ENCODE data around the gene SAMD10.

The SAMD10 gene

GRCh38 chr20:63946986-63947637, 32.3 kb downstream of the SAMD10 start:
- POLR2A ChIA-PET: no interaction called here

GRCh38 chr20:63945921-63946920, 33.2 kb downstream of the SAMD10 start:
- no peak for DNase-seq (ENCODE audit: low read depth, low spot score)
- CTCF ChIA-PET: no interaction called here

More at GRCh38 chr20:63946986-63947637, 32.3 kb downstream of the SAMD10 start:
- TF ChIP-seq CTCF (IDR thresholded peaks at IDR 0.05; ENCODE audit: insufficient read depth, low read length, missing control alignments): no peak
- DNase-seq (ENCODE audit: low read depth, low spot score): no peak
- CTCF ChIA-PET: no interaction called here
- H3K4me3 ChIP-seq (ENCODE audit: low read depth, low read length): no peak overlapping the region

GRCh38 chr20:63945031-63945658, 34.3 kb downstream of the SAMD10 start:
- H3K4me3 ChIP-seq (ENCODE audit: low read depth, low read length): no peak overlapping the region
- CTCF ChIA-PET: no interaction called here
- no peak for TF ChIP-seq CTCF (IDR thresholded peaks at IDR 0.05; ENCODE audit: insufficient read depth, low read length, missing control alignments)
- POLR2A ChIA-PET: no interaction called here
- DNase-seq (ENCODE audit: low read depth, low spot score): no peak

More at GRCh38 chr20:63945921-63946920, 33.2 kb downstream of the SAMD10 start:
- H3K4me3 ChIP-seq (ENCODE audit: low read depth, low read length): no peak overlapping the region
- TF ChIP-seq CTCF (IDR thresholded peaks at IDR 0.05; ENCODE audit: insufficient read depth, low read length, missing control alignments): no peak
- POLR2A ChIA-PET: no interaction called here

GRCh38 chr20:63944078-63944941, 35.1 kb downstream of the SAMD10 start:
- no peak overlapping the region for H3K4me3 ChIP-seq (ENCODE audit: low read depth, low read length)
- CTCF ChIA-PET: no interaction called here
- POLR2A ChIA-PET: no interaction called here
- no peak for DNase-seq (ENCODE audit: low read depth, low spot score)
- no peak for TF ChIP-seq CTCF (IDR thresholded peaks at IDR 0.05; ENCODE audit: insufficient read depth, low read length, missing control alignments)

GRCh38 chr20:63943808-63944077, 35.7 kb downstream of the SAMD10 start:
- no peak for TF ChIP-seq CTCF (IDR thresholded peaks at IDR 0.05; ENCODE audit: insufficient read depth, low read length, missing control alignments)
- no peak for DNase-seq (ENCODE audit: low read depth, low spot score)
- H3K4me3 ChIP-seq (ENCODE audit: low read depth, low read length): no peak overlapping the region
- POLR2A ChIA-PET: no interaction called here
- CTCF ChIA-PET: interaction anchor here (0.8 kb wide), 1 partner anchor 30 kb away, joined by 3 read pairs; no protein-coding TSS in a partner anchor
